HepG2 (cell line): ENCODE results near the gene POP7. TPM values are rescaled to one million over a fixed set of nuclear protein-coding genes. Genes with fewer than 3 reads are reported as not detected.

Source experiments
- FLYWCH1 ChIP-seq: sonication (generic); formaldehyde crosslinking; IDR thresholded peaks from 2 replicates; pipeline ENCODE4 v1.8.1; 2023; ENCODE audit warnings: mild to moderate bottlenecking, missing genetic modification reagents
- FOXK1 ChIP-seq: sonication (generic); formaldehyde crosslinking; IDR thresholded peaks from 2 replicates; pipeline ENCODE4 v1.4.0; 2020; ENCODE audit warnings: low read depth, missing genetic modification reagents, borderline replicate concordance
- FUBP1 ChIP-seq: sonication (generic); formaldehyde crosslinking; IDR thresholded peaks from 2 replicates; pipeline ENCODE4 v1.5.1; 2020; ENCODE audit warnings: missing genetic modification reagents, mild to moderate bottlenecking, borderline replicate concordance
- HIC2 ChIP-seq: sonication (generic); formaldehyde crosslinking; IDR thresholded peaks from 2 replicates; pipeline ENCODE4 v1.9.0; 2022; ENCODE audit warnings: low read depth, missing genetic modification reagents
- HNF4G ChIP-seq, 2 experiments: sonication (generic) in 1 of 2; formaldehyde crosslinking in 1 of 2; IDR thresholded peaks; 2 replicates each; pipeline versions ENCODE4 v1.4.0 to v1.6.1; 2011 to 2020; ENCODE audit warnings: borderline replicate concordance in 2 of 2, low read depth in 2 of 2, mild to moderate bottlenecking in 2 of 2, low read length in 1 of 2, missing genetic modification reagents in 1 of 2, moderate library complexity in 1 of 2
- ISX ChIP-seq: sonication (generic); formaldehyde crosslinking; conservative IDR thresholded peaks from 2 replicates; pipeline ENCODE4 v1.5.0; 2020; ENCODE audit warnings: missing genetic modification reagents
- KDM2A ChIP-seq: sonication (generic); formaldehyde crosslinking; IDR thresholded peaks from 2 replicates; pipeline ENCODE4 v1.4.0; 2020; ENCODE audit warnings: low read depth, missing genetic modification reagents, borderline replicate concordance
- MTF1 ChIP-seq: sonication (generic); formaldehyde crosslinking; IDR thresholded peaks from 2 replicates; pipeline ENCODE4 v1.5.0; 2020; ENCODE audit warnings: missing genetic modification reagents
- NR2F1 ChIP-seq, 2 experiments: fragments of 450-650 bp in 1 of 2; formaldehyde crosslinking in 1 of 2; IDR thresholded peaks; 2 replicates each; pipeline versions ENCODE4 v1.5.0 to v1.6.1; 2016 to 2020; ENCODE audit warnings: mild to moderate bottlenecking in 1 of 2, missing compliant biosample characterization in 1 of 2, missing genetic modification reagents in 1 of 2, moderate library complexity in 1 of 2
- PHF20 ChIP-seq: sonication (generic); formaldehyde crosslinking; IDR thresholded peaks from 2 replicates; pipeline ENCODE4 v1.5.0; 2020; ENCODE audit warnings: mild to moderate bottlenecking, missing genetic modification reagents
- RAD51 ChIP-seq: fragments of 450-650 bp; IDR thresholded peaks from 2 replicates; pipeline ENCODE4 v1.6.1; 2016; ENCODE audit warnings: borderline replicate concordance
- SMARCC2 ChIP-seq: fragments of 450-650 bp; IDR thresholded peaks from 2 replicates; pipeline ENCODE4 v1.6.1; 2017; ENCODE audit warnings: antibody characterized with exemption, mild to moderate bottlenecking
- YY1 ChIP-seq: IDR thresholded peaks from 2 replicates; pipeline ENCODE4 v1.6.1; 2011; ENCODE audit warnings: low read length, low read depth, moderate library complexity, mild to moderate bottlenecking; ENCODE audit not compliant: insufficient read depth, insufficient replicate concordance
- ZBTB38 ChIP-seq: sonication (generic); formaldehyde crosslinking; IDR thresholded peaks from 2 replicates; pipeline ENCODE4 v1.5.1; 2020; ENCODE audit warnings: mild to moderate bottlenecking, missing genetic modification reagents
- ZFAT ChIP-seq: sonication (generic); formaldehyde crosslinking; conservative IDR thresholded peaks from 2 replicates; pipeline ENCODE4 v1.8.1; 2023; ENCODE audit warnings: missing genetic modification reagents, inconsistent platforms
- ZNF350 ChIP-seq: sonication (generic); formaldehyde crosslinking; IDR thresholded peaks from 2 replicates; pipeline ENCODE4 v1.4.0; 2020; ENCODE audit warnings: mild to moderate bottlenecking, low read depth, missing genetic modification reagents, borderline replicate concordance
- ZNF713 ChIP-seq: sonication (generic); formaldehyde crosslinking; IDR thresholded peaks from 2 replicates; pipeline ENCODE4 v1.4.0; 2020; ENCODE audit warnings: mild to moderate bottlenecking, missing genetic modification reagents
- polyA plus RNA-seq, 8 experiments: library from polyadenylated mRNA; depleted of rRNA in 3 of 8; stranded (reverse) in 7 of 8; unstranded in 1 of 8; fragments of >200 nt; fragmentation: Illumina TruSeq in 4 of 8; extraction: Trizol in 4 of 8; gene quantifications; 2 replicates each; pipeline versions ENCODE4 v1.2.1 to v1.2.3, GENCODE V29; 2011 to 2016; ENCODE audit warnings: low read depth in 4 of 8, missing spikeins in 1 of 8, mixed read lengths in 1 of 8; ENCODE audit not compliant: insufficient read depth in 1 of 8
- total RNA-seq, 5 experiments: library from RNA; depleted of rRNA; stranded (reverse); fragments of >200 nt; fragmentation: Illumina TruSeq; extraction: Trizol; gene quantifications; 2 replicates each; pipeline ENCODE4 v1.2.3, GENCODE V29; 2016; ENCODE audit warnings: low read depth in 1 of 5
- TF ChIP-seq, protein P1 (sequence below): sonication (generic); formaldehyde crosslinking; IDR thresholded peaks from 2 replicates; pipeline ENCODE4 v1.5.0; 2020; ENCODE audit warnings: mild to moderate bottlenecking, missing genetic modification reagents
- TF ChIP-seq, protein P2 (sequence below): sonication (generic); formaldehyde crosslinking; IDR thresholded peaks from 2 replicates; pipeline ENCODE4 v1.4.0; 2020; ENCODE audit warnings: mild to moderate bottlenecking, missing genetic modification reagents
- TF ChIP-seq, protein P3 (sequence below): sonication (generic); formaldehyde crosslinking; IDR thresholded peaks from 2 replicates; pipeline ENCODE4 v1.4.0; 2020; ENCODE audit warnings: missing genetic modification reagents

Gene POP7
- total and polyA plus RNA-seq, 2 of the 13 experiments (the other 11 are each of a cell fraction or from before 2014, with no cell fraction given) = 63.9 to 91.1 TPM

- no peak for TF ChIP-seq MTF1 (CRISPR knock-in tag)
- TF ChIP-seq, protein P1, sequence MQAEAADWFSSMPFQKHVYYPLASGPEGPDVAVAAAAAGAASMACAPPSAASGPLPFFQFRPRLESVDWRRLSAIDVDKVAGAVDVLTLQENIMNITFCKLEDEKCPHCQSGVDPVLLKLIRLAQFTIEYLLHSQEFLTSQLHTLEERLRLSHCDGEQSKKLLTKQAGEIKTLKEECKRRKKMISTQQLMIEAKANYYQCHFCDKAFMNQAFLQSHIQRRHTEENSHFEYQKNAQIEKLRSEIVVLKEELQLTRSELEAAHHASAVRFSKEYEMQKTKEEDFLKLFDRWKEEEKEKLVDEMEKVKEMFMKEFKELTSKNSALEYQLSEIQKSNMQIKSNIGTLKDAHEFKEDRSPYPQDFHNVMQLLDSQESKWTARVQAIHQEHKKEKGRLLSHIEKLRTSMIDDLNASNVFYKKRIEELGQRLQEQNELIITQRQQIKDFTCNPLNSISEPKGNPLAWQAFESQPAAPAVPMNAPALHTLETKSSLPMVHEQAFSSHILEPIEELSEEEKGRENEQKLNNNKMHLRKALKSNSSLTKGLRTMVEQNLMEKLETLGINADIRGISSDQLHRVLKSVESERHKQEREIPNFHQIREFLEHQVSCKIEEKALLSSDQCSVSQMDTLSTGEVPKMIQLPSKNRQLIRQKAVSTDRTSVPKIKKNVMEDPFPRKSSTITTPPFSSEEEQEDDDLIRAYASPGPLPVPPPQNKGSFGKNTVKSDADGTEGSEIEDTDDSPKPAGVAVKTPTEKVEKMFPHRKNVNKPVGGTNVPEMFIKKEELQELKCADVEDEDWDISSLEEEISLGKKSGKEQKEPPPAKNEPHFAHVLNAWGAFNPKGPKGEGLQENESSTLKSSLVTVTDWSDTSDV (CRISPR knock-in tag) = no peak
- no peak for TF ChIP-seq FLYWCH1 (CRISPR knock-in tag)
- TF ChIP-seq, protein P2, sequence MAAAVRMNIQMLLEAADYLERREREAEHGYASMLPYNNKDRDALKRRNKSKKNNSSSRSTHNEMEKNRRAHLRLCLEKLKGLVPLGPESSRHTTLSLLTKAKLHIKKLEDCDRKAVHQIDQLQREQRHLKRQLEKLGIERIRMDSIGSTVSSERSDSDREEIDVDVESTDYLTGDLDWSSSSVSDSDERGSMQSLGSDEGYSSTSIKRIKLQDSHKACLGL = peak; percentile 69; the same call in 1 of the 2 replicates
- no peak for TF ChIP-seq HIC2 (CRISPR knock-in tag)
- peak; percentile 65 for TF ChIP-seq PHF20 (CRISPR knock-in tag)
- TF ChIP-seq FUBP1 (CRISPR knock-in tag) = no peak
- peak; percentile 40; the same call in 1 of the 2 replicates for TF ChIP-seq FOXK1 (CRISPR knock-in tag)
- TF ChIP-seq KDM2A (CRISPR knock-in tag) = peak; percentile 94
- no peak for TF ChIP-seq ISX (CRISPR knock-in tag)
- TF ChIP-seq ZNF713 (CRISPR knock-in tag) = no peak
- TF ChIP-seq ZNF350 (CRISPR knock-in tag) = peak; percentile 53; the same call in 1 of the 2 replicates
- TF ChIP-seq NR2F1 (CRISPR knock-in tag; IDR thresholded peaks at IDR 0.05) = no peak
- TF ChIP-seq RAD51 = peak; percentile 99
- no peak for TF ChIP-seq ZFAT (CRISPR knock-in tag)
- no peak for TF ChIP-seq HNF4G (IDR thresholded peaks at IDR 0.05; ENCODE audit: borderline replicate concordance, low read depth, low read length)
- TF ChIP-seq HNF4G (CRISPR knock-in tag; IDR thresholded peaks at IDR 0.05; ENCODE audit: borderline replicate concordance, low read depth) = no peak
- peak; percentile 82 for TF ChIP-seq YY1
- TF ChIP-seq, protein P3, sequence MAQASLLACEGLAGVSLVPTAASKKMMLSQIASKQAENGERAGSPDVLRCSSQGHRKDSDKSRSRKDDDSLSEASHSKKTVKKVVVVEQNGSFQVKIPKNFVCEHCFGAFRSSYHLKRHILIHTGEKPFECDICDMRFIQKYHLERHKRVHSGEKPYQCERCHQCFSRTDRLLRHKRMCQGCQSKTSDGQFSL (CRISPR knock-in tag) = no peak
- no peak; the same call in none of the 2 replicates for TF ChIP-seq ZBTB38 (CRISPR knock-in tag)
- TF ChIP-seq SMARCC2 = no peak
Observed at GRCh38 chr7:100673302-100673941, 32.5 kb upstream of the POP7 start, which contains the start of gene GNB2 (continued).
